Liver (tissue), 9 donors: ENCODE measurements around the gene OR2AK2. TPM values are rescaled to one million over a fixed set of nuclear protein-coding genes. Genes with fewer than 3 reads are reported as not detected.
"Not testable (repeated sequence)": the region's sequence is repeated elsewhere in the genome, so short reads cannot be mapped to it uniquely, and the experiment has no call there.

Experiments
- DNase-seq: peaks from one replicate; pipeline ENCODE4 v3.0.0-alpha.2; 2017; ENCODE audit warnings: low spot score
- H3K27ac ChIP-seq, 2 donors: one replicate each; pipeline ENCODE4 v1.7.0; 2013; ENCODE audit warnings: inconsistent platforms in 2 of 2, low read length in 2 of 2, control low read depth in 1 of 2, low read depth in 1 of 2, mild to moderate bottlenecking in 1 of 2
- H3K27me3 ChIP-seq, 4 donors: one replicate each; pipeline versions ENCODE4 v1.6.1 to v1.7.0; 2013; ENCODE audit warnings: low read length in 3 of 4, inconsistent platforms in 1 of 4, mild to moderate bottlenecking in 1 of 4, moderate library complexity in 1 of 4; ENCODE audit not compliant: control insufficient read depth in 4 of 4, insufficient read depth in 4 of 4
- H3K36me3 ChIP-seq, 4 donors: one replicate each; pipeline versions ENCODE4 v1.6.1 to v1.7.0; 2013; ENCODE audit warnings: low read length in 3 of 4, mild to moderate bottlenecking in 3 of 4, low read depth in 1 of 4, moderate library complexity in 1 of 4; ENCODE audit not compliant: control insufficient read depth in 4 of 4, insufficient read depth in 3 of 4
- H3K4me1 ChIP-seq, 4 donors: one replicate each; pipeline versions ENCODE4 v1.6.1 to v1.7.0; 2013; ENCODE audit warnings: low read length in 3 of 4, mild to moderate bottlenecking in 3 of 4, moderate library complexity in 1 of 4; ENCODE audit not compliant: control insufficient read depth in 4 of 4, insufficient read depth in 4 of 4
- H3K4me3 ChIP-seq, 3 donors: one replicate each; pipeline versions ENCODE4 v1.6.1 to v1.7.0; 2013; ENCODE audit warnings: low read length in 3 of 3, control low read depth in 1 of 3, low read depth in 1 of 3, mild to moderate bottlenecking in 1 of 3
- H3K9ac ChIP-seq, 2 donors: one replicate each; pipeline ENCODE4 v1.7.0; 2013; ENCODE audit warnings: low read length in 2 of 2, mild to moderate bottlenecking in 2 of 2, moderate library complexity in 2 of 2, control low read depth in 1 of 2, low read depth in 1 of 2
- H3K9me3 ChIP-seq, 4 donors: one replicate each; pipeline versions ENCODE4 v1.6.1 to v1.7.0; 2013; ENCODE audit warnings: low read length in 3 of 4; ENCODE audit not compliant: control insufficient read depth in 4 of 4
- EGR1 ChIP-seq, 2 donors: IDR thresholded peaks; 2 replicates each; pipeline ENCODE4 v1.6.1; 2016 to 2018; ENCODE audit warnings: antibody characterized with exemption in 2 of 2, low read depth in 2 of 2
- FOXA1 ChIP-seq: IDR thresholded peaks from 2 replicates; pipeline ENCODE4 v1.6.1; 2016; ENCODE audit warnings: antibody characterized with exemption
- GABPA ChIP-seq, 2 donors: IDR thresholded peaks in 1 of 2; conservative IDR thresholded peaks in 1 of 2; 2 replicates each; pipeline ENCODE4 v1.6.1; 2016; ENCODE audit warnings: antibody characterized with exemption in 2 of 2, mild to moderate bottlenecking in 1 of 2, moderate library complexity in 1 of 2
- HNF4A ChIP-seq, 2 donors: conservative IDR thresholded peaks; 2 replicates each; pipeline ENCODE4 v1.6.1; 2016; ENCODE audit warnings: antibody characterized with exemption in 2 of 2, mild to moderate bottlenecking in 2 of 2
- NR2F2 ChIP-seq: IDR thresholded peaks from 2 replicates; pipeline ENCODE4 v1.6.1; 2016; ENCODE audit warnings: antibody characterized with exemption
- RAD21 ChIP-seq, 2 donors: IDR thresholded peaks; 2 replicates each; pipeline ENCODE4 v1.6.1; 2016; ENCODE audit warnings: antibody characterized with exemption in 2 of 2, mild to moderate bottlenecking in 2 of 2
- SP1 ChIP-seq: IDR thresholded peaks from 2 replicates; pipeline ENCODE4 v1.6.1; 2018; ENCODE audit warnings: antibody characterized with exemption, mild to moderate bottlenecking
- YY1 ChIP-seq: IDR thresholded peaks from 2 replicates; pipeline ENCODE4 v1.6.1; 2016; ENCODE audit warnings: antibody characterized with exemption, mild to moderate bottlenecking
- WGBS: extraction: QIAGEN DNeasy Blood & Tissue Kit; methylation state at CpG from one replicate; pipeline ENCODE4 v1.1.7; 2013; 5-methylcytosine and 5-hydroxymethylcytosine counted together
- polyA plus RNA-seq, 2 donors: library from polyadenylated mRNA; stranded (reverse) in 1 of 2; unstranded in 1 of 2; fragments of 200-250 nt in 1 of 2; fragments of >200 nt in 1 of 2; fragmentation: Nextera tagmentation in 1 of 2; extraction: Ambion mirVana in 1 of 2; gene quantifications; one replicate each; pipeline versions ENCODE4 v1.2.1 to v1.2.3, GENCODE V29; 2013 to 2015
- total RNA-seq, 2 donors: library from RNA; depleted of rRNA; stranded (reverse); fragments of >200 nt; gene quantifications; one replicate each; pipeline ENCODE4 v1.2.3, GENCODE V29; 2014
- TF ChIP-seq, protein P1 (sequence below): IDR thresholded peaks from 2 replicates; pipeline ENCODE4 v1.6.1; 2016; ENCODE audit warnings: antibody characterized with exemption, mild to moderate bottlenecking
- TF ChIP-seq, protein P2 (sequence below): IDR thresholded peaks from 2 replicates; pipeline ENCODE4 v1.6.1; 2016; ENCODE audit warnings: antibody characterized with exemption
- TF ChIP-seq, protein P3 (sequence below): IDR thresholded peaks from 2 replicates; pipeline ENCODE4 v1.6.1; 2016; ENCODE audit warnings: antibody characterized with exemption
- TF ChIP-seq, protein P4 (sequence below): fragments of 150-350 bp; IDR thresholded peaks from 2 replicates; pipeline ENCODE4 v1.5.1; 2017; ENCODE audit warnings: improper control_type of control experiment, low read depth, low read length; ENCODE audit not compliant: missing input control
- donor health status: healthy.
- donor health status: healthy.
- donor health status: healthy.
- donor health status: healthy.
- donor health status: healthy.

OR2AK2 gene
- total and polyA plus RNA-seq, 4 donors: not detected

DNA sequence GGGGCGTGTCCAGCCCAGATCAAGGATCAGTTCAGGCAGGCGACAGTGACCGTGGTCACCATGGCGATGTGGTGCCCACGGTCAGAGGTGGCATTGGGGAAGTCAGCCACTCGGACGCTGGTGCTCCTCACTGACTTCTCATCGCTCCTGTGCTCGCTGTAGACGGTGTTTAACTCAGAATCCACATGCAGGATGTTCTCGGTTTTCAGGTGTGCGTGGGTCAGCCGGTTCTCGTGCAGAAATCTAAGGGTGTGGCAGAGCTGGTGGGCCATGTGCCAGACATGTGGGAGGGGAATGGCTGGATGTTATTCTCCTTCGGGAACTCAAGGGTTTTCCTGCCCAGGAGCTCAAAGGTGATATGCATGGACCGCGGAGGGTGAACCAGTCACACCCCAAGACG lies 28.6 kb upstream of the OR2AK2 start:
- H3K27ac ChIP-seq: no peak overlapping the region
- no peaks in the 10 kb centered on the region for H3K36me3 ChIP-seq
- H3K4me1 ChIP-seq: no peaks in the 10 kb centered on the region
- WGBS: 92% methylated on average over 18 of the region's 18 CpGs
- no peaks in the 10 kb centered on the region for H3K27me3 ChIP-seq
- H3K9ac ChIP-seq: no peak overlapping the region
- H3K9me3 ChIP-seq: peaks cover 0 to 10% (median 0%) of the 10 kb centered on the region in 4 donors
- H3K4me3 ChIP-seq: no peak overlapping the region
- DNase-seq: no peak
- TF ChIP-seq, protein P1, sequence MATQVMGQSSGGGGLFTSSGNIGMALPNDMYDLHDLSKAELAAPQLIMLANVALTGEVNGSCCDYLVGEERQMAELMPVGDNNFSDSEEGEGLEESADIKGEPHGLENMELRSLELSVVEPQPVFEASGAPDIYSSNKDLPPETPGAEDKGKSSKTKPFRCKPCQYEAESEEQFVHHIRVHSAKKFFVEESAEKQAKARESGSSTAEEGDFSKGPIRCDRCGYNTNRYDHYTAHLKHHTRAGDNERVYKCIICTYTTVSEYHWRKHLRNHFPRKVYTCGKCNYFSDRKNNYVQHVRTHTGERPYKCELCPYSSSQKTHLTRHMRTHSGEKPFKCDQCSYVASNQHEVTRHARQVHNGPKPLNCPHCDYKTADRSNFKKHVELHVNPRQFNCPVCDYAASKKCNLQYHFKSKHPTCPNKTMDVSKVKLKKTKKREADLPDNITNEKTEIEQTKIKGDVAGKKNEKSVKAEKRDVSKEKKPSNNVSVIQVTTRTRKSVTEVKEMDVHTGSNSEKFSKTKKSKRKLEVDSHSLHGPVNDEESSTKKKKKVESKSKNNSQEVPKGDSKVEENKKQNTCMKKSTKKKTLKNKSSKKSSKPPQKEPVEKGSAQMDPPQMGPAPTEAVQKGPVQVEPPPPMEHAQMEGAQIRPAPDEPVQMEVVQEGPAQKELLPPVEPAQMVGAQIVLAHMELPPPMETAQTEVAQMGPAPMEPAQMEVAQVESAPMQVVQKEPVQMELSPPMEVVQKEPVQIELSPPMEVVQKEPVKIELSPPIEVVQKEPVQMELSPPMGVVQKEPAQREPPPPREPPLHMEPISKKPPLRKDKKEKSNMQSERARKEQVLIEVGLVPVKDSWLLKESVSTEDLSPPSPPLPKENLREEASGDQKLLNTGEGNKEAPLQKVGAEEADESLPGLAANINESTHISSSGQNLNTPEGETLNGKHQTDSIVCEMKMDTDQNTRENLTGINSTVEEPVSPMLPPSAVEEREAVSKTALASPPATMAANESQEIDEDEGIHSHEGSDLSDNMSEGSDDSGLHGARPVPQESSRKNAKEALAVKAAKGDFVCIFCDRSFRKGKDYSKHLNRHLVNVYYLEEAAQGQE: no peak
- TF ChIP-seq GABPA (IDR thresholded peaks at IDR 0.05 in 1 of 2, conservative IDR thresholded peaks at IDR 0.05 in 1 of 2): no peak
- TF ChIP-seq YY1: no peak
- no peak for TF ChIP-seq EGR1 (IDR thresholded peaks at IDR 0.05; ENCODE audit: low read depth in 2 of 2)
- TF ChIP-seq, protein P2, sequence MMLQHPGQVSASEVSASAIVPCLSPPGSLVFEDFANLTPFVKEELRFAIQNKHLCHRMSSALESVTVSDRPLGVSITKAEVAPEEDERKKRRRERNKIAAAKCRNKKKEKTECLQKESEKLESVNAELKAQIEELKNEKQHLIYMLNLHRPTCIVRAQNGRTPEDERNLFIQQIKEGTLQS: no peak
- no peak for TF ChIP-seq NR2F2
- no peak for TF ChIP-seq HNF4A (conservative IDR thresholded peaks at IDR 0.05)
- TF ChIP-seq, protein P3, sequence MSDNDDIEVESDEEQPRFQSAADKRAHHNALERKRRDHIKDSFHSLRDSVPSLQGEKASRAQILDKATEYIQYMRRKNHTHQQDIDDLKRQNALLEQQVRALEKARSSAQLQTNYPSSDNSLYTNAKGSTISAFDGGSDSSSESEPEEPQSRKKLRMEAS: no peak
- TF ChIP-seq FOXA1: no peak
- no peak for TF ChIP-seq SP1

DNA sequence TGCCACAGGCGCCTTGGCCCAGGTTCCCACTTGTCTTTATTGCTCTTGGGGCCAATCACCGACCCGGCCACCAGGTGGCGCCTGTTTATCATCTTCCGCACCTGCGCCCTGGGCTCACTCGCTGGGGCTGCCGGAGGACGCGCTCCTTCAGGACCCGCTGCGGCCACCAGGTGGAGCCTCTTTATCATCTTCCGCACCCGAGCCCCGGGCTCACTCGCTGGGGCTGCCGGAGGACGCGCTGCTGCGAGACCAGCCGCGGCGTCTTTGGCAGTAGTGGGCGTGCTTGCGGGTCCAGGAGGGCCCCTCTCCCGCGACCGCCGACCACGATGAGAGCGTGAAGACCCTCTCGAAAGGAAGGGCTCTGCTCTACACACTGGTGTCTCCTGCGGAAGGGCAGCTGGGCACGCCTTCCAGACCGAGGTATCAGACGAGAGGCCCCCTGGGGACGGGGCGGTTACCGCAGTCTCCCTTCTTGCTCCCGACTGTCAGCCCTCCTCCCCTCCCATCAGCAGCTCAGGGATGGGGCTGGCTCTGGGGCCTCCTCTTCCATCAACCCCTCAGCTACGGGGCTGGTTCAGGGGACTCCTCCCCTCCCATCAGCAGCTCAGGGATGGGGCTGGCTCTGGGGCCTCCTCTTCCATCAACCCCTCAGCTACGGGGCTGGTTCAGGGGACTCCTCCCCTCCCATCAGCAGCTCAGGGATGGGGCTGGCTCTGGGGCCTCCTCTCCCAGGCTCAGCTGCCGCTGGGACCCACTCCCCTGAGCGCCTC lies 27.9 kb upstream of the OR2AK2 start:
- not testable (repeated sequence) for H3K27ac ChIP-seq, H3K36me3 ChIP-seq, H3K9me3 ChIP-seq, H3K9ac ChIP-seq, H3K4me1 ChIP-seq, H3K27me3 ChIP-seq
- 22% methylated on average over 44 of the region's 44 CpGs for WGBS
- H3K4me3 ChIP-seq: peak overlapping the region in 2 of 3 donors; percentile 18 to 20
- peak in 1 of 2 donors; percentile 70 for TF ChIP-seq RAD21 (IDR thresholded peaks at IDR 0.05)
- TF ChIP-seq, protein P4, sequence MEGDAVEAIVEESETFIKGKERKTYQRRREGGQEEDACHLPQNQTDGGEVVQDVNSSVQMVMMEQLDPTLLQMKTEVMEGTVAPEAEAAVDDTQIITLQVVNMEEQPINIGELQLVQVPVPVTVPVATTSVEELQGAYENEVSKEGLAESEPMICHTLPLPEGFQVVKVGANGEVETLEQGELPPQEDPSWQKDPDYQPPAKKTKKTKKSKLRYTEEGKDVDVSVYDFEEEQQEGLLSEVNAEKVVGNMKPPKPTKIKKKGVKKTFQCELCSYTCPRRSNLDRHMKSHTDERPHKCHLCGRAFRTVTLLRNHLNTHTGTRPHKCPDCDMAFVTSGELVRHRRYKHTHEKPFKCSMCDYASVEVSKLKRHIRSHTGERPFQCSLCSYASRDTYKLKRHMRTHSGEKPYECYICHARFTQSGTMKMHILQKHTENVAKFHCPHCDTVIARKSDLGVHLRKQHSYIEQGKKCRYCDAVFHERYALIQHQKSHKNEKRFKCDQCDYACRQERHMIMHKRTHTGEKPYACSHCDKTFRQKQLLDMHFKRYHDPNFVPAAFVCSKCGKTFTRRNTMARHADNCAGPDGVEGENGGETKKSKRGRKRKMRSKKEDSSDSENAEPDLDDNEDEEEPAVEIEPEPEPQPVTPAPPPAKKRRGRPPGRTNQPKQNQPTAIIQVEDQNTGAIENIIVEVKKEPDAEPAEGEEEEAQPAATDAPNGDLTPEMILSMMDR: peak; percentile 33
- peak; percentile 95 for DNase-seq
